Testis (tissue), 2 donors: Measurements from ENCODE around the gene PKNOX2.

ENCODE experiments used
- CTCF ChIP-seq, 3 experiments: fragments of 450-650 bp in 2 of 3; fragments of 200-600 bp in 1 of 3; sonication (generic) in 1 of 3; IDR thresholded peaks; one replicate each; pipeline ENCODE4 v1.5.1; 2016 to 2019; ENCODE audit warnings: antibody characterized with exemption in 3 of 3, mild to moderate bottlenecking in 2 of 3, moderate library complexity in 1 of 3
- POLR2A ChIP-seq: fragments of 450-650 bp; IDR thresholded peaks from one replicate; pipeline ENCODE4 v1.6.1; 2017; ENCODE audit warnings: antibody characterized with exemption, mild to moderate bottlenecking, moderate library complexity

DNA sequence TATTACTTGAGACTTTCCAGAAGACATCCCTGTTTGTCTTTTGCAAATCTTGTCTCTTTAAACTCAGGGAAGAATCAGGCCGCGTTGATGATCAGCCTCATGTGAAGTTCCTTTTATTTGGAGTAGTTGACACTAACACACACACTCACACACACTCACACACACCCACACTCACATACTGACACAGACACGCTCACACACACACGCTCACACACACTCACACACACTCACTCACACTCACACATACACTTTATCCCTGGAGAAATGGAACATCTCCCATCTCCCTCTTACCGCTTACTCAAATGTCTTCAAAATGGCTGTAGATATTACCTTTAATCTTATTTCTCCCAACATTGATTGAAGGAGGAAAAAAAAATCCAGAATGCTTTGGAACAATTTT, 129.0 kb downstream of the PKNOX2 start:
- TF ChIP-seq POLR2A (no peak), CTCF (IDR thresholded peaks at IDR 0.05) (no peak)
